CD4-positive, alpha-beta T cell (primary cell): Measurements from ENCODE around the gene NDUFS7. TPM values are rescaled to one million over a fixed set of nuclear protein-coding genes. Genes with fewer than 3 reads are reported as not detected.

Source experiments
- ATAC-seq: fragments of 200-7000 bp; cut with Tn5 transposase; one replicate; pipeline ENCODE4 v1.10.0; 2022; ENCODE audit warnings: mild to moderate bottlenecking; ENCODE audit not compliant: poor library complexity
- CTCF ChIA-PET: fragments of 350-600 bp; sonication (Branson Sonifier 250); formaldehyde crosslinking; loops from one replicate; lab custom pipeline; 2021; ENCODE audit warnings: antibody characterized with exemption, inconsistent platforms; lab: Charles Lee
- POLR2A ChIA-PET: fragments of 350-600 bp; sonication (Branson Sonifier 250); formaldehyde crosslinking; loops from one replicate; lab custom pipeline; 2021; ENCODE audit warnings: antibody characterized with exemption, inconsistent platforms; lab: Charles Lee
- DNase-seq, 14 experiments: peaks; one replicate each; pipeline ENCODE4 v3.0.0-alpha.2; 2013 to 2020; ENCODE audit warnings: mixed read lengths in 2 of 14
- H3K27ac ChIP-seq, 2 donors: one replicate each; pipeline versions ENCODE4 v1.5.1 to v1.7.0; 2013; ENCODE audit warnings: low read length in 2 of 2, low read depth in 1 of 2, mild to moderate bottlenecking in 1 of 2
- H3K27me3 ChIP-seq, 2 experiments: 1 replicate in 1 of 2; 2 replicates in 1 of 2; pipeline versions ENCODE4 v1.6.1 to v1.7.0; 2013; ENCODE audit warnings: low read length in 2 of 2, control low read depth in 1 of 2, mild to moderate bottlenecking in 1 of 2, moderate library complexity in 1 of 2; ENCODE audit not compliant: insufficient read depth in 2 of 2, control insufficient read depth in 1 of 2
- H3K36me3 ChIP-seq: one replicate; pipeline ENCODE4 v1.6.1; 2013; ENCODE audit warnings: low read length, control low read depth; ENCODE audit not compliant: insufficient read depth
- H3K4me1 ChIP-seq: one replicate; pipeline ENCODE4 v1.6.1; 2013; ENCODE audit warnings: low read length, control low read depth; ENCODE audit not compliant: insufficient read depth
- H3K4me3 ChIP-seq: one replicate; pipeline ENCODE4 v1.5.1; 2013; ENCODE audit warnings: mild to moderate bottlenecking, low read length, moderate library complexity
- H3K9me3 ChIP-seq, 2 experiments: 1 replicate in 1 of 2; 2 replicates in 1 of 2; pipeline versions ENCODE4 v1.6.1 to v1.7.0; 2013; ENCODE audit warnings: low read length in 2 of 2, mild to moderate bottlenecking in 2 of 2, control low read depth in 1 of 2, moderate library complexity in 1 of 2; ENCODE audit not compliant: control insufficient read depth in 1 of 2, insufficient read depth in 1 of 2
- H3K27ac Mint-ChIP-seq: one replicate; pipeline ENCODE4 v1.8.0; 2020; ENCODE audit warnings: mixed read lengths
- H3K27me3 Mint-ChIP-seq: one replicate; pipeline ENCODE4 v1.8.0; 2021; ENCODE audit warnings: mixed read lengths
- H3K36me3 Mint-ChIP-seq: one replicate; pipeline ENCODE4 v1.8.0; 2021; ENCODE audit warnings: low read depth, mixed read lengths
- H3K4me1 Mint-ChIP-seq: one replicate; pipeline ENCODE4 v1.8.0; 2021; ENCODE audit warnings: low read depth, mixed read lengths
- H3K4me3 Mint-ChIP-seq: one replicate; pipeline ENCODE4 v1.8.0; 2020; ENCODE audit warnings: mild to moderate bottlenecking, mixed read lengths
- H3K9me3 Mint-ChIP-seq: one replicate; pipeline ENCODE4 v1.8.0; 2020; ENCODE audit warnings: mixed read lengths
- CTCF ChIP-seq: fragments of 200-600 bp; IDR thresholded peaks from one replicate; pipeline ENCODE4 v1.8.0; 2022; ENCODE audit warnings: antibody characterized with exemption, mild to moderate bottlenecking
- intact Hi-C, 2 experiments: fragments of 100-400 bp; cut with DNase I in 1 of 2; cut with micrococcal nuclease in 1 of 2; formaldehyde crosslinking; loops; one replicate each; pipeline versions ENCODE4 v1.15.1 to v1.9.0; 2023 to 2025; cut with DNase I, micrococcal nuclease
- total RNA-seq, 174 experiments: library from RNA in 2 of 174; stranded (reverse) in 2 of 174; gene quantifications; one replicate each; pipeline ENCODE4 v1.2.3 and lab custom pipeline; 2021 to 2026

Gene NDUFS7
- total RNA-seq, 2 experiments from 2014 or later, result 40.0 to 42.6 TPM

DNA sequence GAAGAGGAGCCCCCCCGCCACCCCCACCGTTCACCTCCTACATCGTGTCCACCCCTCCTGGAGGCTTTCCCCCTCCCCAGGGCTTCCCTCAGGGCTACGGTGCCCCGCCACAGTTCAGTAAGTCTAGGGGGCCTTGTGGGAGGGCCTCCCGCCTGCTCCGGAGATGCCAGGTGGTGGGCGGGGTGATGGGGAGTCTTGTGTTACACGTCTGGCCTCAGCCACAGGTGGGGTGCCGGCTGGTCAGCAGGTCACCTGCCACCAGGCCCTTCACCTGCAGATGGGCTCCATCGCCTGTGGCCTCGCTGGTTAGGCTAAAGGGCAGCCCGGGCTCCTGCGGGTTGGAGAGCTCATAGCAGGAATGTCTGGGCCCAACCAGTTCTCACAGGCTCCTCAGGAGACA is 46.5 kb downstream of the NDUFS7 start:
- Histone ChIP-seq H3K36me3 (peaks cover 82% of the 10 kb centered on the region), H3K27ac (no peak overlapping the region), H3K4me1 (no peaks in the 10 kb centered on the region), H3K9me3 (no peaks in the 10 kb centered on the region), H3K4me3 (no peak overlapping the region), H3K27me3 (no peaks in the 10 kb centered on the region)
- Mint-ChIP-seq H3K27me3 (no peaks in the 10 kb centered on the region), H3K27ac (no peak overlapping the region), H3K4me1 (no peaks in the 10 kb centered on the region), H3K36me3 (peaks cover 53% of the 10 kb centered on the region), H3K9me3 (no peaks in the 10 kb centered on the region), H3K4me3 (no peak overlapping the region)
- ATAC-seq (no peak), DNase-seq (no peak)
- no peak for TF ChIP-seq CTCF
- intact Hi-C loops, result no loop called here
- ChIA-PET CTCF (no interaction called here), POLR2A (no interaction called here)

DNA sequence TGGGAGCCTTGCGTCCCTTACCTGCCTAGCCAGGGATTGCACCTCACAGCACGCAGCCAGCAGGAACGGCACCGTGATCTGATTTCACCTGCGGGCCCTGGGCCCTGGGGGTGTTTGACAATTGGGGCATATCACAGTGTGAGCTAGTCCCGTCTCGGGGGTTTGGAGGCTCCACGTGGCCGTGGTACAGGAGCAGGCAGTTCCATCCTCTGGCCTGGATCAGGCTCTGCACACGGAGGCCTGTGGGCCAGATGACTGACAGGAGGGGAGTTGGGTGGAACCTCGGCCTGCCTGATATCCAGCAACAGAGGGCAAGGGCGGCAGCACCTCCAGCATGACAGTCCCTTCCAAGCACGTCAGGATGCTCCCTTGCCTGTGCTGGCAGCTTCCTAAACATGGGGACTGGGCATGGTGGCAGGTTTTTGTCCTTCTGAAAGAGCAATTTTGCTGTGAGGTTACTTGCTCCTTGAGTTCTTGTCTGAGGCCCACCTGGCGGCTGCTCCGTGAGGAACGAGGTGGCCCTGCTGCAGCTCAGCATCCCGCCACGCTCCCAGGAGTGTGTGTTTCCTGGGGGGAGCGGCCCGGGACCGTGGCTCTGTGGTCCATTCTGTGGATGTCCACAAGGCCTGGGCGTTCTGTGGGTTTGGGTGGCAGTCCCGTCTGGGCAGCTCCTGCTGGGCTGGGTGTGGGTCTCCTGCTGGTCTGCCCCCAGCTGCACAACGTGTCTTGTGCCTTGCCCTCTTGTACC is 48.2 kb downstream of the NDUFS7 start:
- Histone ChIP-seq H3K4me3 (no peak overlapping the region), H3K27me3 (no peaks in the 10 kb centered on the region), H3K4me1 (no peaks in the 10 kb centered on the region), H3K27ac (no peak overlapping the region), H3K9me3 (no peaks in the 10 kb centered on the region), H3K36me3 (peaks cover 66% of the 10 kb centered on the region)
- Mint-ChIP-seq H3K4me3 (no peak overlapping the region), H3K27ac (no peak overlapping the region), H3K9me3 (no peaks in the 10 kb centered on the region), H3K4me1 (no peaks in the 10 kb centered on the region), H3K36me3 (peaks cover 41% of the 10 kb centered on the region), H3K27me3 (no peaks in the 10 kb centered on the region)
- intact Hi-C loops, result no loop called here
- DNase-seq (no peak), ATAC-seq (no peak)
- no peak for TF ChIP-seq CTCF
- CTCF ChIA-PET, result no interaction called here
- POLR2A ChIA-PET, result no interaction called here

GRCh38 chr19:1432507-1432887 is 48.8 kb downstream of the NDUFS7 start:
- Mint-ChIP-seq H3K27me3 (no peaks in the 10 kb centered on the region), H3K27ac (peak overlapping the region; percentile 20), H3K4me1 (no peaks in the 10 kb centered on the region), H3K4me3 (no peak overlapping the region), H3K36me3 (peaks cover 36% of the 10 kb centered on the region), H3K9me3 (no peaks in the 10 kb centered on the region)
- ATAC-seq (no peak), DNase-seq (no peak)
- ChIA-PET CTCF (no interaction called here), POLR2A (no interaction called here)
- Histone ChIP-seq H3K9me3 (no peaks in the 10 kb centered on the region), H3K4me1 (no peaks in the 10 kb centered on the region), H3K27ac (no peak overlapping the region), H3K4me3 (no peak overlapping the region), H3K36me3 (peaks cover 63% of the 10 kb centered on the region), H3K27me3 (no peaks in the 10 kb centered on the region)
- no peak for TF ChIP-seq CTCF
- intact Hi-C loops, result no loop called here
